ENCODE results near the gene C1orf198.

GRCh38 chr1:230822092-230822581 lies 46.2 kb downstream of the C1orf198 start:
- TF ChIP-seq EZH2phosphoT487 (IDR thresholded peaks at IDR 0.05; ENCODE audit: insufficient read depth, low read depth): no peak
- no peak for TF ChIP-seq EZH2 (IDR thresholded peaks at IDR 0.05; ENCODE audit: insufficient read depth, poor library complexity, severe bottlenecking)

All from GM23248 (cell line).